H1 (cell line): Measurements from ENCODE around the gene NCK2. TPM values are rescaled to one million over a fixed set of nuclear protein-coding genes. Genes with fewer than 3 reads are reported as not detected.

Experiments
- CHD1 ChIP-seq: IDR thresholded peaks from 2 replicates; pipeline ENCODE4 v1.6.1; 2012; ENCODE audit warnings: low read depth, low read length, improper control_type of control experiment
- CHD2 ChIP-seq: IDR thresholded peaks from 2 replicates; pipeline ENCODE4 v1.6.1; 2012; ENCODE audit warnings: low read length, improper control_type of control experiment
- JUND ChIP-seq: IDR thresholded peaks from 2 replicates; pipeline ENCODE4 v1.6.1; 2011; ENCODE audit warnings: mild to moderate bottlenecking, improper control_type of control experiment, low read length
- NANOG ChIP-seq: IDR thresholded peaks from 2 replicates; pipeline ENCODE4 v1.6.1; 2011; ENCODE audit warnings: low read length, low read depth, mild to moderate bottlenecking, inconsistent platforms; ENCODE audit not compliant: insufficient read depth, poor library complexity, severe bottlenecking
- SRF ChIP-seq: IDR thresholded peaks from 2 replicates; pipeline ENCODE4 v1.6.1; 2011; ENCODE audit warnings: mild to moderate bottlenecking, low read depth, low read length, moderate library complexity
- YY1 ChIP-seq: IDR thresholded peaks from 2 replicates; pipeline ENCODE4 v1.6.1; 2011; ENCODE audit warnings: low read depth, mild to moderate bottlenecking, low read length
- polyA plus RNA-seq, 7 experiments: library from polyadenylated mRNA; depleted of rRNA in 3 of 7; stranded (reverse) in 5 of 7; unstranded in 2 of 7; fragments of >200 nt in 5 of 7; fragments of 200-250 nt in 2 of 7; gene quantifications; 1 replicate in 5 of 7; 2 replicates in 1 of 7; 4 replicates in 1 of 7; pipeline versions ENCODE4 v1.2.1 to v1.2.3, GENCODE V29; 2011 to 2013; ENCODE audit warnings: missing spikeins in 2 of 7, mixed read lengths in 2 of 7
- total RNA-seq: library from RNA; stranded (reverse); fragmentation: NEBNext Ultra II Directional; extraction: Animal tissue kit (Norgen Biotek cat#: 25700); gene quantifications from 2 replicates; pipeline ENCODE4 v1.2.1, GENCODE V29; 2021
- TF ChIP-seq, protein P1 (sequence below): fragments of 300-600 bp; sonication (generic); IDR thresholded peaks from 2 replicates; pipeline ENCODE4 v1.7.1; 2012; ENCODE audit warnings: low read length, moderate library complexity, mild to moderate bottlenecking, inconsistent platforms; ENCODE audit not compliant: insufficient replicate concordance
- TF ChIP-seq, protein P2 (sequence below): IDR thresholded peaks from 2 replicates; pipeline ENCODE4 v1.6.1; 2011; ENCODE audit warnings: low read depth, mild to moderate bottlenecking, low read length; ENCODE audit not compliant: insufficient read depth

NCK2 gene
- total and polyA plus RNA-seq, 2 of the 8 experiments (the other 6 are each of a cell fraction or from before 2014, with no cell fraction given): 30.3 to 65.7 TPM

- TF ChIP-seq, protein P1, sequence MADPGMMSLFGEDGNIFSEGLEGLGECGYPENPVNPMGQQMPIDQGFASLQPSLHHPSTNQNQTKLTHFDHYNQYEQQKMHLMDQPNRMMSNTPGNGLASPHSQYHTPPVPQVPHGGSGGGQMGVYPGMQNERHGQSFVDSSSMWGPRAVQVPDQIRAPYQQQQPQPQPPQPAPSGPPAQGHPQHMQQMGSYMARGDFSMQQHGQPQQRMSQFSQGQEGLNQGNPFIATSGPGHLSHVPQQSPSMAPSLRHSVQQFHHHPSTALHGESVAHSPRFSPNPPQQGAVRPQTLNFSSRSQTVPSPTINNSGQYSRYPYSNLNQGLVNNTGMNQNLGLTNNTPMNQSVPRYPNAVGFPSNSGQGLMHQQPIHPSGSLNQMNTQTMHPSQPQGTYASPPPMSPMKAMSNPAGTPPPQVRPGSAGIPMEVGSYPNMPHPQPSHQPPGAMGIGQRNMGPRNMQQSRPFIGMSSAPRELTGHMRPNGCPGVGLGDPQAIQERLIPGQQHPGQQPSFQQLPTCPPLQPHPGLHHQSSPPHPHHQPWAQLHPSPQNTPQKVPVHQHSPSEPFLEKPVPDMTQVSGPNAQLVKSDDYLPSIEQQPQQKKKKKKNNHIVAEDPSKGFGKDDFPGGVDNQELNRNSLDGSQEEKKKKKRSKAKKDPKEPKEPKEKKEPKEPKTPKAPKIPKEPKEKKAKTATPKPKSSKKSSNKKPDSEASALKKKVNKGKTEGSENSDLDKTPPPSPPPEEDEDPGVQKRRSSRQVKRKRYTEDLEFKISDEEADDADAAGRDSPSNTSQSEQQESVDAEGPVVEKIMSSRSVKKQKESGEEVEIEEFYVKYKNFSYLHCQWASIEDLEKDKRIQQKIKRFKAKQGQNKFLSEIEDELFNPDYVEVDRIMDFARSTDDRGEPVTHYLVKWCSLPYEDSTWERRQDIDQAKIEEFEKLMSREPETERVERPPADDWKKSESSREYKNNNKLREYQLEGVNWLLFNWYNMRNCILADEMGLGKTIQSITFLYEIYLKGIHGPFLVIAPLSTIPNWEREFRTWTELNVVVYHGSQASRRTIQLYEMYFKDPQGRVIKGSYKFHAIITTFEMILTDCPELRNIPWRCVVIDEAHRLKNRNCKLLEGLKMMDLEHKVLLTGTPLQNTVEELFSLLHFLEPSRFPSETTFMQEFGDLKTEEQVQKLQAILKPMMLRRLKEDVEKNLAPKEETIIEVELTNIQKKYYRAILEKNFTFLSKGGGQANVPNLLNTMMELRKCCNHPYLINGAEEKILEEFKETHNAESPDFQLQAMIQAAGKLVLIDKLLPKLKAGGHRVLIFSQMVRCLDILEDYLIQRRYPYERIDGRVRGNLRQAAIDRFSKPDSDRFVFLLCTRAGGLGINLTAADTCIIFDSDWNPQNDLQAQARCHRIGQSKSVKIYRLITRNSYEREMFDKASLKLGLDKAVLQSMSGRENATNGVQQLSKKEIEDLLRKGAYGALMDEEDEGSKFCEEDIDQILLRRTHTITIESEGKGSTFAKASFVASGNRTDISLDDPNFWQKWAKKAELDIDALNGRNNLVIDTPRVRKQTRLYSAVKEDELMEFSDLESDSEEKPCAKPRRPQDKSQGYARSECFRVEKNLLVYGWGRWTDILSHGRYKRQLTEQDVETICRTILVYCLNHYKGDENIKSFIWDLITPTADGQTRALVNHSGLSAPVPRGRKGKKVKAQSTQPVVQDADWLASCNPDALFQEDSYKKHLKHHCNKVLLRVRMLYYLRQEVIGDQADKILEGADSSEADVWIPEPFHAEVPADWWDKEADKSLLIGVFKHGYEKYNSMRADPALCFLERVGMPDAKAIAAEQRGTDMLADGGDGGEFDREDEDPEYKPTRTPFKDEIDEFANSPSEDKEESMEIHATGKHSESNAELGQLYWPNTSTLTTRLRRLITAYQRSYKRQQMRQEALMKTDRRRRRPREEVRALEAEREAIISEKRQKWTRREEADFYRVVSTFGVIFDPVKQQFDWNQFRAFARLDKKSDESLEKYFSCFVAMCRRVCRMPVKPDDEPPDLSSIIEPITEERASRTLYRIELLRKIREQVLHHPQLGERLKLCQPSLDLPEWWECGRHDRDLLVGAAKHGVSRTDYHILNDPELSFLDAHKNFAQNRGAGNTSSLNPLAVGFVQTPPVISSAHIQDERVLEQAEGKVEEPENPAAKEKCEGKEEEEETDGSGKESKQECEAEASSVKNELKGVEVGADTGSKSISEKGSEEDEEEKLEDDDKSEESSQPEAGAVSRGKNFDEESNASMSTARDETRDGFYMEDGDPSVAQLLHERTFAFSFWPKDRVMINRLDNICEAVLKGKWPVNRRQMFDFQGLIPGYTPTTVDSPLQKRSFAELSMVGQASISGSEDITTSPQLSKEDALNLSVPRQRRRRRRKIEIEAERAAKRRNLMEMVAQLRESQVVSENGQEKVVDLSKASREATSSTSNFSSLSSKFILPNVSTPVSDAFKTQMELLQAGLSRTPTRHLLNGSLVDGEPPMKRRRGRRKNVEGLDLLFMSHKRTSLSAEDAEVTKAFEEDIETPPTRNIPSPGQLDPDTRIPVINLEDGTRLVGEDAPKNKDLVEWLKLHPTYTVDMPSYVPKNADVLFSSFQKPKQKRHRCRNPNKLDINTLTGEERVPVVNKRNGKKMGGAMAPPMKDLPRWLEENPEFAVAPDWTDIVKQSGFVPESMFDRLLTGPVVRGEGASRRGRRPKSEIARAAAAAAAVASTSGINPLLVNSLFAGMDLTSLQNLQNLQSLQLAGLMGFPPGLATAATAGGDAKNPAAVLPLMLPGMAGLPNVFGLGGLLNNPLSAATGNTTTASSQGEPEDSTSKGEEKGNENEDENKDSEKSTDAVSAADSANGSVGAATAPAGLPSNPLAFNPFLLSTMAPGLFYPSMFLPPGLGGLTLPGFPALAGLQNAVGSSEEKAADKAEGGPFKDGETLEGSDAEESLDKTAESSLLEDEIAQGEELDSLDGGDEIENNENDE: no peak
- TF ChIP-seq, protein P2, sequence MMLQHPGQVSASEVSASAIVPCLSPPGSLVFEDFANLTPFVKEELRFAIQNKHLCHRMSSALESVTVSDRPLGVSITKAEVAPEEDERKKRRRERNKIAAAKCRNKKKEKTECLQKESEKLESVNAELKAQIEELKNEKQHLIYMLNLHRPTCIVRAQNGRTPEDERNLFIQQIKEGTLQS: no peak
- no peak for TF ChIP-seq CHD1
- TF ChIP-seq JUND: no peak
- no peak for TF ChIP-seq NANOG
- TF ChIP-seq YY1: no peak
- no peak for TF ChIP-seq SRF
- TF ChIP-seq CHD2: no peak
Measured at GRCh38 chr2:105885456-105885855, 140.7 kb downstream of the NCK2 start (continued).
